SH-SY5Y (cell line): Measurements from ENCODE around the gene EDC4.

Experiments used
- GATA2 ChIP-seq: IDR thresholded peaks from 2 replicates; pipeline ENCODE4 v1.6.1; 2011; ENCODE audit warnings: mild to moderate bottlenecking, low read depth, low read length
- GATA3 ChIP-seq: IDR thresholded peaks from 2 replicates; pipeline ENCODE4 v1.6.1; 2011; ENCODE audit warnings: low read depth, mild to moderate bottlenecking, low read length, moderate library complexity

DNA sequence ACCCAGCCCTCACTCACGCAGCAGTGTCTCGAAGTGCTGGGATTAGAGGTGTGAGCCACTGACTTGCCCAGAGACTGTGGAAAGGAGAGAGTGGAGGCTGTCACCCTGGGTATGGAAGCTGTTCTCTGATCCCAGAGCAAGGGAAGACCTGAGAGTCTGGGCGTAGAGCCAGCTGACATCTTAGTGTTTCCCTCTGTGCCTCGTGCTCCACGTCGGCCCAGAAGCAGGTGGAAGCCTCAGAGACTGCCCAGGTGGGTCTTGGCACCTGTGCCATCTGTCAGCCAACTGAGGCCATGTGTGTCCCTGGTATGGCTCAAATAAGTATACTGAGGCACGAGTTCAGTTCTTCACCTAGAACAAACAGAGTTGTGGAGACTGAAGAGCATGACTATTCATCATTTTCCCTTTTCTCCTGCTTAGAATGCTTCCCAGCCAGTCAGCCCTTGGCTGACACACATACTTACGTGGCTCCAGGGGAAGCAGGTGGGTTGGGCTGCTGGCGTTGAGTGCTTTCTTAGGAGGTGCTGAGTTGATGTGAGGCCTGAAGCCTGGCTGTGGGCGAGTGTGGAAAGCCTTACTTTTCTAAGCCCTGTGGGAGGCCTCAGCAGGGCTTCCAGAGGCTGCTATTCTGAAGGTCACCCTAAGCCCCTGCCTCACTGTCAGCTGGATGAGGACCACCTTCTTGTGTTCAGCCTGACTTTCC, 50.7 kb downstream of the EDC4 start:
- TF ChIP-seq GATA2: no peak
- no peak for TF ChIP-seq GATA3
